Stimulated activated CD4-positive, alpha-beta T cell treated with anti-CD3 and anti-CD28 coated beads, Interleukin-12 subunit alpha, Interleukin-12 subunit beta, amount 100 ng/mL, for 48 hours (primary cell): ENCODE measurements around the gene CA12.
"Not testable (repeated sequence)": the region's sequence is repeated elsewhere in the genome, so short reads cannot be mapped to it uniquely, and the experiment has no call there.

ENCODE experiments used
- DNase-seq, 3 donors: peaks; one replicate each; pipeline ENCODE4 v3.0.0-alpha.2; 2020; ENCODE audit warnings: low read depth in 2 of 3, low spot score in 1 of 3

CA12 gene

GRCh38 chr15:63360170-63360569, 21.5 kb downstream of the CA12 start:
- DNase-seq: no peak

GRCh38 chr15:63358241-63359029, 23.2 kb downstream of the CA12 start:
- DNase-seq: no peak

- no peak for DNase-seq
These were observed 23.9 kb downstream of the CA12 start for GRCh38 chr15:63357731-63358130.

DNA sequence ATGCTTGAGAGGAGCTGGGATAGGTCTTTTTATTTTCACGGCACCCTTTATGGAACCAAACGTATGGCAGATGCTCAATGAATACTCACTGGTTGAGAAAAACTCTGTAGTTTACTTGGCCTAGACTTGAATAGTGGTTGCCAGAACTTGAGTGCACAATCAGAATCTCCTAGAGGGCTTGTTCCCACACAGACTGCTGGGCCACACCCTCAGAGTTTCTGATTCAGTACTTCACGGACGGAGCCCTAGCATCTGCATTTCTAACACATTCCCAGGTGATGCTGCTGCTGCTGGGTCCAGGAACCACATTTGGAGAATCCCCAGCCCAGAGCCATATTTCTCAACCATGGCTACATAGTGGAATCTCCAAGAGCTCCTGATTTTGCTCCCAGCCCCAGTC, 24.6 kb downstream of the CA12 start:
- no peak for DNase-seq

DNA sequence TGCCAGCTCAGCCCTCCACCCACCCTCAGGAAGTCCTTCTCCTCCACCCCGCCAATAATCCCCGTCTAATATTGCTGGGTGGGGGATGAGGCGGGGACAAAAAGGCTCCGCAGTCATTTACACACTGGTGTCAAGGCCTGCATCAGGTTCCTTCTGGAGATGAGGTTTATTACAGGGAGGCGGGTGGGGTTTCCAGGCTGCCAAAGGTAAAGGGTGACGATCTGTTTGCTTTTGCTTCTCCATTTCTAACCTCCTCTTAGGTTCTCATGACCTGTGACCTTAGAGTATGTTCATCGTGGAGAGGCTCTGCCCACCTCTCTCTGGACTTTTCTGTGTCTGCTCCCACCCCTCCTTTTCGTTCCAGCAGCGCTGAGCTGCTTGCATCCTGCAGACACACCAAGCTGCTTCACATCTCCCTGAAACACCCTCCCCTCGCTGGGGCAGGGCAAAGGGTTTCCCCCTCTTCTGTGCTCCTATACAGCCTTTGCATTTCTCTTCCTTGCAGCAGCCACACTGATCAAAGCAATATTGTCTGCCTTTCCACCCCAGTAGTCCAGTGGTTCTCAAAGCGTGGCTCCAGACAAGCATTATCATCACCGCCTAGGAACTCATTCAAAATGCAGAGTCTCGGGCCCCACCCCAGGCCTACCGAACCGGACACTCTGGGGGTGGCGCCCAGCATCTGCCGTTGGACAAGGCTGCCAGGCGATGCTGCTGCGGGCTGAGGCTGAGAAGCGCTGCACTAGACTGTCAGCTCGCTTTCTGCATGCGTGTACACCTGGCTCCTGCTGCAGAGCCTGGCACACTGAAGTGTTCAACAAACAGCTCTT, 26.6 kb downstream of the CA12 start:
- no peak for DNase-seq

DNA sequence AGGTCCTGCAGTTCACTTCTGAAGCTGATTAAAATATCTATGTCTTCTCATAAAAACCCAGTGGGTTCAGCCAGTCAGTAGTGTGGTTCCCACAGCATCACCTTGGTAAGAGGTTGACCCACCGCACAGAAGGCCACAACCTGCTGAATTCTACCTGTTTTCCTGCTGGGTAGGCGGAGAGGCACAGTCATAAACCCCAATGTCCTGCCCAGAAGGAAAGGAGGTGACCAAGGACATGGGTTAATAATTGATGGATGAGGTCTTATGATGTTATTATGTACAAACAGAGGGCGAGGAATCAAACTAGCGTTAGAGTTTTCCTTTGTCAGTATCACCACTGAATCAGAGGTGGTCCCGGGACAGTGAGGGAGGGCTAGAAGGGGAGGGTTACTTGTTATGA, 27.8 kb downstream of the CA12 start:
- DNase-seq: no peak

GRCh38 chr15:63353261-63353660, 28.4 kb downstream of the CA12 start:
- no peak for DNase-seq

GRCh38 chr15:63352808-63353207, 28.8 kb downstream of the CA12 start:
- no peak for DNase-seq

GRCh38 chr15:63351170-63351569, 30.5 kb downstream of the CA12 start:
- DNase-seq: no peak

DNA sequence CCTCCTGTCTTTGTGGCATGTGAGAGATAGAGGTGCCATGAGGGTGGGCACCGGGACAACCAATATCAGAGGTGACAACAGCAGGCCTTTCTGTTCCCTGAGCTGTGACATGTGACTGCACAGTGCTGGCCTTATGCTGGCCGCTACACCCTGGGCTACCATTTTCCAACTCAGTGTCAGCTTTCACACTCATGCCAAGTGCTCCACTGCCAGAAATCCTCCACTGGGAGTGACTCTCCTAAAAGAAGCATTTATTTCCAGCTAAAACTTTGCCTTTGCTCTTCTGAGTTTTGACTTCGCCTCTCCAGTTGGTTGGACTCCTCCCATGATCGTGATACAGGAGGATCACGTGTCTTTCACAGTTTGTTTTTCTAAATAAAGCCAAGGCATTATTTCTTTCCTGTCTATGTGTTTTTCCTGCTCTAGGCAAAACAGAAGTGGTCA, 31.4 kb downstream of the CA12 start:
- DNase-seq: no peak

- DNase-seq: no peak
These were observed 32.0 kb downstream of the CA12 start for GRCh38 chr15:63349621-63350020.

DNA sequence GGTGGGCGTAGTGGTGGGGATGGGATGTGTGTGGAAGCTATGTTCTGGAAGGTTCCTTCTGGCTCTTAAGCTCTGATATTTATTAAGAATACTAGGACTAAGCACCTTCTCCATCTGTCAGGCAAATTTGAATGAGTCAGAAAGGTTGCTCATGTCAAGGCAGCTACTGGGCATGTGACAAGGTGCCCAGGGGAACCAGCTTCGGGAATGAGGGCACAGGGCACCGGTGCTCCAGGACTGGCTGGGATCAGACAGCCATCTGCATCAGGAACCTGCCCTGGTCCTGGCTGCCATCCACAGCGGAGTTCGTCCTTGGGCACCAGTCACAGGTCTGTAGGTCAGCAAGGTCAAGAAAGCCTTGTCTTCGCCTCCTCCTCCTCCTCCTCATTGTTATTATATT, 32.5 kb downstream of the CA12 start:
- no peak for DNase-seq

DNA sequence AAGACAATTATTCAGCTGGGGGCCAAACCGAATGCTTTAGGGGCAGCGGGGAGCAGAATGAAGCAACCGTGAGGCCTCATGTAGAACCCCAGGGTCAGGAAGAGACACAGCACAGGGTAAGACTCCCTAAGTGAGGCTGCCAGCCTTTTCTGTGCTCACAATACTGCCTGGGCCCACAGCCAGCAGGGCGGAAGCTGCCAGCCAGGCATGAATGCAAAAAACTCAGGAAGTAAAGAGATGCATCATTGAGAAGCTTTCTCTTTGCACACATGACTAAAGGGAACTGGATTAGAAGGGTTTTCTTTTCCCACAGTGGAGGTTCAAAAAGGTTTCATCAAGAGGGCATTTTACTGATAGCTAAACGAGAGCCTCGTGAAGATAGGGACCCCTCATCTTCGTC, 33.3 kb downstream of the CA12 start:
- no peak for DNase-seq

DNA sequence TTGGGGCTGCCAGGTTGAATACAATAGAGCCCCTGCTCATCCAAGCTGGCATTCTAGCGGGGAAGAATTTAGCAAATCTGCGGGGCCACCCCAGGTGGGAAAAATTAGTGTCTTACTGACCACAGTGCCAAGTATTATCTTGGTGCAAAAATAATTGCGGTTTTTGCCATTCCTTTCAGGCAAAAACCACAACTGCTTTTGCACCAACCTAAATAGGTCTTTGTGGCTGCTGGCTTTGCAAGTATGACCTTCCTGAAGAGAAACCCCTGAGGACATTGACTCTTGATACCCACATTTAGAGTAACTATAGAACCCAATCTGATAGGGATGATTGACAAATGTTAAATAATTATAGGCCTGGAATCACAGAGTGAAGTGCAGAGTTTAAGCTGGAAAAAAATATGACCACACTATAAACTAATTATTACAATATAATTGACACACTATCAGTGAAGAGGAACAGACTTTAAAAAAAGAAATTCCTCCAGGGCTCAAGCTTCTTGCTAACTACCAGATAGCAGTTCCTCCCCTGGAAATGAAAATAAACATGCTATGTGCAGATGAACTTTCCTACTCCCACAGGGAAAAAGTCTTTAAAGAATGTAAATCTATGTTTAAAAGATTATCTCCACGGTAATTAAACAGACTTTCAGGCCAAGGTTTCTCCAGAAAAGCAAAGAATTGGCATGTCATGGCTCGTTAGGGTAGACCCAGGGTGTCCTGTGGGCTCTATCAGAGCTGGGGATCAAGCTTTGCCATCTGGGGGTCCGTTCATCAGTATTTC, 34.4 kb downstream of the CA12 start:
- no peak for DNase-seq

DNA sequence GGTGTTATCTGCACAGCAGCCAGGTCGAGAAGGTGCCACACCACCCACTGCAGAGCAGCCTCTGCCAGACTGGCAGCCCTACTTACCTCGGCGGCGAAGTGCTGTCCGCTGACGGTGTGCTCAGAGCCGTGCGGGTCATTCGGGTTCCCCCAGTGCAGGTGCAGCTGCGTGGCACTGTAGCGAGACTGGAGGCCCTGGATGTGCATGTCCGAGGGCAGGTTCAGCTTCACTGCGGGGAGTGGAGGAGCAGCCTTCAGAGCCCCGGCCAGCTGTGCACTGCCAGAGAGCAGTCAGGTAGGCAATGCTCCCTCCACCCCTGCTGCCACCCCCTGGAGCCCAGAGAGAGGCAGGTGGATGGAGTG, 36.3 kb downstream of the CA12 start:
- DNase-seq: no peak

DNA sequence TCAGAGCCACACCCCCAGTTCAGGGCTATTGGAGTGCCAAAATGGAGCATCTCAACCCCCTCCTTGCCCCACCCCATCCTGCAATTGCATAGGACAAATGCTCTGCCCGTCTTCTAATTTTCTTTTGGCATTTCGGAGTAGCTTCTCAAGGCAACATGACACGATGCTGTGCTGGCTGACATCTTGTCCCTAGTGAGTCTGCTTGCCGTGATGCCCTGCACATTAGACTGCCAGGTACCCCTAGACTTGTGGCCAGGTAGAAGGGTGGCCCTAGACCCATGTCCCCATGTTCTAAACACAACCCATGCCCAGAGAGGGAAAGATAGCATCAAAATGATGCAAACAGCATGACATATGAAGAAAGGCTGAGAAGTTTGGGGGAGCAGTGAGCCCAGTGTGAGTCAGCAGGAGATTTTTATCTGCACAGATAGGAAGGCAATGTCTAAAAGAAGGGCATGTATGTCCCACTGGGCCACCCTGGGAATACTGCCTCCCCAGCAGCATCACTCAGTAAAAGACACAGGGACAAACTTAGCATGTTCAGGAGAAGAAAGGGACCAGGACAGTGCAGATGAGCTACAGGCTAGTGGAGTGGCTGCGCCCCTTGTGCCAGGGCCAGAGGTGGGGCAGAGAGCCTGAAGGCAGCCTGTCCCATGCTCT, 36.8 kb downstream of the CA12 start:
- no peak for DNase-seq

DNA sequence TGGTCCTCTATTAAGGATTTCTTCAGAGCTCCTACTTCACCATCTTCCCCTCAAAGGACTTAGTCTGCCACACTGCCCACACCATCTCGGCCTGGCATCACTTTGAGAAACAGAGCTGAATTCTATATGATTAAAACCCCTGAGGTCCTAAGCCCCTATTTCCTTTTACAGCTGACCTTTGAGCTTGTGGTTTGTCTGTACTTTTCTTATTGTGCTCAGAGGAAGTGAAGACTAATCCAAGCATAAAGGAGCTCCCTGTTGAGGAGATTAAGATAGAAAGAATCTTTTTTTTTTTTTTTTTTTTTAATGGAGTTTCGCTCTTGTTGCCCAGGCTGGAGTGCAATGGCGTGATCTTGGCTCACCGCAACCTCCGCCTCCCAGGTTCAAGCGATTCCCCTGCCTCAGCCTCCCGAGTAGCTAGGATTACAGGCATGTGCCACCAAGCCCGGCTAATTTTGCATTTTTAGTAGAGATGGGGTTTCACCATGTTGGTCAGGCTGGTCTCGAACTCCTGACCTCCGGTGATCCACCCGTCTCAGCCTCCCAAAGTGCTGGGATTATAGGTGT, 38.6 kb downstream of the CA12 start:
- not testable (repeated sequence) for DNase-seq

- DNase-seq: no peak
These were observed 39.7 kb downstream of the CA12 start for GRCh38 chr15:63341898-63342297.

- no peak for DNase-seq
These were observed 40.8 kb downstream of the CA12 start for GRCh38 chr15:63340878-63341277.

DNA sequence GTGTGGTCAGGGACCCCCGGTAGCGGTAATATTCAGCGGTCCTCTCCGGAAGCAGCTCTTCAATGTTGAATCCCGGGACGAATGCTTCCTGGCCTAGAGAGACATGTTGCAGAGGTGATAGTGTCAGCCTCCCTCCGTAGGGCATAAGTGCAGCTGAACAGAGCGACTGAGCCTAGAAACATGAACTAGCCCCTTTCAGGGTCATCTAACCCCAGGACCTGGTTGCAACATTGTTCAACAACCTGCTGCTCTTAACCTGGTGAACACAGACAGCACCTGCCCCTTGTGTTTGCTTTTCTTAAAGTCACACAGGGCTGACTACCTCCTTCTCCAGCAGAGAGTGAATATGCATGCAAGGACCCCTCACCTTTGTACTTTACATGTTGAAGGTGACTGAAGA, 41.3 kb downstream of the CA12 start:
- DNase-seq: no peak

- DNase-seq: no peak
These were observed 41.8 kb downstream of the CA12 start for GRCh38 chr15:63339836-63340235.
